ENCODE results near the gene MEF2C.
"Not testable (repeated sequence)": the region's sequence is repeated elsewhere in the genome, so short reads cannot be mapped to it uniquely, and the experiment has no call there.

The MEF2C gene

GRCh38 chr5:88883059-88883835, at the start of gene MEF2C:
MEF2C (minus strand) TSS chr5:88883184; CDS start chr5:88823788, 59,396 bp downstream.
- H3K4me3 Mint-ChIP-seq: peak within 1 kb of the TSS; percentile 85 to 94
- peaks cover 16 to 37% of the 10 kb centered on the region in 2 donors for H3K36me3 Mint-ChIP-seq
- H3K27me3 Mint-ChIP-seq: no peaks in the 10 kb centered on the region
- ATAC-seq (replicated peaks) (peak; percentile 69 to 70), DNase-seq (peak; percentile 66)
- no peaks in the 10 kb centered on the region for H3K9me3 Mint-ChIP-seq
- H3K27ac Mint-ChIP-seq: peak within 1 kb of the TSS; percentile 96
- H3K4me1 Mint-ChIP-seq: peaks cover 0 to 5% of the 10 kb centered on the region in 2 donors

GRCh38 chr5:88932541-88932940, 49.6 kb upstream of the MEF2C start:
- Mint-ChIP-seq H3K4me3 (no peak overlapping the region), H3K36me3 (peaks cover 7 to 11% of the 10 kb centered on the region in 2 donors), H3K9me3 (no peaks in the 10 kb centered on the region), H3K27ac (no peak overlapping the region), H3K27me3 (no peaks in the 10 kb centered on the region), H3K4me1 (no peaks in the 10 kb centered on the region)
- DNase-seq (no peak), ATAC-seq (replicated peaks) (no peak)

- Mint-ChIP-seq H3K36me3 (peaks cover 11 to 12% of the 10 kb centered on the region in 2 donors), H3K27me3 (no peaks in the 10 kb centered on the region), H3K4me3 (no peak overlapping the region), H3K9me3 (no peaks in the 10 kb centered on the region), H3K4me1 (no peaks in the 10 kb centered on the region), H3K27ac (no peak overlapping the region)
- ATAC-seq (replicated peaks) (no peak), DNase-seq (no peak)
Observed at GRCh38 chr5:88930335-88930734, 47.4 kb upstream of the MEF2C start.

GRCh38 chr5:88929385-88929784, 46.4 kb upstream of the MEF2C start:
- no peaks in the 10 kb centered on the region for H3K9me3 Mint-ChIP-seq
- no peak for DNase-seq
- no peaks in the 10 kb centered on the region for H3K4me1 Mint-ChIP-seq
- no peak for ATAC-seq (replicated peaks)
- no peak overlapping the region for H3K27ac Mint-ChIP-seq
- H3K36me3 Mint-ChIP-seq: peaks cover 13 to 16% of the 10 kb centered on the region in 2 donors
- no peak overlapping the region for H3K4me3 Mint-ChIP-seq
- no peaks in the 10 kb centered on the region for H3K27me3 Mint-ChIP-seq

GRCh38 chr5:88926774-88927173, 43.8 kb upstream of the MEF2C start:
- no peak overlapping the region for H3K27ac Mint-ChIP-seq

GRCh38 chr5:88925692-88926490, 42.9 kb upstream of the MEF2C start:
- Mint-ChIP-seq H3K4me3 (no peak overlapping the region), H3K27ac (no peak overlapping the region), H3K36me3 (peaks cover 20 to 32% of the 10 kb centered on the region in 2 donors), H3K9me3 (peaks cover 3% of the 10 kb centered on the region in 2 donors), H3K4me1 (peaks cover 0 to 6% of the 10 kb centered on the region in 2 donors), H3K27me3 (no peaks in the 10 kb centered on the region)
- DNase-seq: no peak
- ATAC-seq (replicated peaks): no peak

More at GRCh38 chr5:88926774-88927173, 43.8 kb upstream of the MEF2C start:
- no peak overlapping the region for H3K4me3 Mint-ChIP-seq
- H3K36me3 Mint-ChIP-seq: peaks cover 12 to 23% of the 10 kb centered on the region in 2 donors
- ATAC-seq (replicated peaks) (no peak), DNase-seq (no peak)
- H3K4me1 Mint-ChIP-seq: no peaks in the 10 kb centered on the region
- no peaks in the 10 kb centered on the region for H3K9me3 Mint-ChIP-seq
- no peaks in the 10 kb centered on the region for H3K27me3 Mint-ChIP-seq

GRCh38 chr5:88924330-88924657, 41.3 kb upstream of the MEF2C start:
- H3K9me3 Mint-ChIP-seq: peaks cover 7 to 11% of the 10 kb centered on the region in 2 donors
- H3K27me3 Mint-ChIP-seq: no peaks in the 10 kb centered on the region
- H3K4me1 Mint-ChIP-seq: peaks cover 0 to 6% of the 10 kb centered on the region in 2 donors
- H3K36me3 Mint-ChIP-seq: peaks cover 27 to 42% of the 10 kb centered on the region in 2 donors
- no peak overlapping the region for H3K27ac Mint-ChIP-seq
- no peak overlapping the region for H3K4me3 Mint-ChIP-seq
- DNase-seq: no peak
- no peak for ATAC-seq (replicated peaks)

GRCh38 chr5:88923623-88924329, 40.8 kb upstream of the MEF2C start:
- H3K4me3 Mint-ChIP-seq: no peak overlapping the region

GRCh38 chr5:88912743-88913142, 29.8 kb upstream of the MEF2C start:
- not testable (repeated sequence) for H3K4me1 Mint-ChIP-seq, H3K27ac Mint-ChIP-seq, H3K27me3 Mint-ChIP-seq, H3K4me3 Mint-ChIP-seq, H3K9me3 Mint-ChIP-seq, DNase-seq
- ATAC-seq (replicated peaks): peak; percentile 56 to 91
- H3K36me3 Mint-ChIP-seq: peaks cover 1 to 18% of the 10 kb centered on the region in 2 donors

More at GRCh38 chr5:88923623-88924329, 40.8 kb upstream of the MEF2C start:
- no peak overlapping the region for H3K27ac Mint-ChIP-seq
- H3K4me1 Mint-ChIP-seq: peaks cover 0 to 6% of the 10 kb centered on the region in 2 donors
- no peak for DNase-seq
- peaks cover 7 to 11% of the 10 kb centered on the region in 2 donors for H3K9me3 Mint-ChIP-seq
- H3K36me3 Mint-ChIP-seq: peaks cover 29 to 40% of the 10 kb centered on the region in 2 donors
- no peak for ATAC-seq (replicated peaks)
- no peaks in the 10 kb centered on the region for H3K27me3 Mint-ChIP-seq

- H3K4me1 Mint-ChIP-seq; H3K4me3 Mint-ChIP-seq; H3K27ac Mint-ChIP-seq; H3K27me3 Mint-ChIP-seq; H3K9me3 Mint-ChIP-seq; DNase-seq; ATAC-seq (replicated peaks): not testable (repeated sequence)
- H3K36me3 Mint-ChIP-seq: peaks cover 4 to 21% of the 10 kb centered on the region in 2 donors
Observed at GRCh38 chr5:88911059-88911572, 28.1 kb upstream of the MEF2C start.

- H3K9me3 Mint-ChIP-seq; H3K27ac Mint-ChIP-seq; DNase-seq; ATAC-seq (replicated peaks); H3K4me1 Mint-ChIP-seq; H3K4me3 Mint-ChIP-seq; H3K36me3 Mint-ChIP-seq; H3K27me3 Mint-ChIP-seq: not testable (repeated sequence)
Observed at GRCh38 chr5:88904478-88904877, 21.5 kb upstream of the MEF2C start.

GRCh38 chr5:88903966-88904365, 21.0 kb upstream of the MEF2C start:
- not testable (repeated sequence) for H3K36me3 Mint-ChIP-seq; DNase-seq; H3K27me3 Mint-ChIP-seq; H3K27ac Mint-ChIP-seq; H3K4me3 Mint-ChIP-seq; H3K4me1 Mint-ChIP-seq; H3K9me3 Mint-ChIP-seq; ATAC-seq (replicated peaks)

GRCh38 chr5:88901077-88901476, 18.1 kb upstream of the MEF2C start:
- H3K4me3 Mint-ChIP-seq; H3K36me3 Mint-ChIP-seq; ATAC-seq (replicated peaks); H3K27me3 Mint-ChIP-seq; H3K9me3 Mint-ChIP-seq; DNase-seq; H3K27ac Mint-ChIP-seq: not testable (repeated sequence)
- peaks cover 9 to 14% of the 10 kb centered on the region in 2 donors for H3K4me1 Mint-ChIP-seq

- Mint-ChIP-seq H3K36me3 (peaks cover 4 to 13% of the 10 kb centered on the region in 2 donors), H3K9me3 (peaks cover 3% of the 10 kb centered on the region in 2 donors), H3K4me1 (peaks cover 9 to 22% of the 10 kb centered on the region in 2 donors), H3K27me3 (no peaks in the 10 kb centered on the region), H3K27ac (no peak overlapping the region), H3K4me3 (no peak overlapping the region)
- no peak for DNase-seq
- ATAC-seq (replicated peaks): peak; percentile 61 to 70
Observed at GRCh38 chr5:88899096-88899737, 16.2 kb upstream of the MEF2C start.

All from stimulated activated naive B cell treated with anti-CD40 and anti-IgM and Interleukin-4, amounts not matched to agents 10 μg/mL and 1 μg/mL and 100 μg/mL, for 72 hours (primary cell).